Measurements from ENCODE around the gene ST6GALNAC5. TPM values are rescaled to one million over a fixed set of nuclear protein-coding genes. Genes with fewer than 3 reads are reported as not detected.

ST6GALNAC5 gene
- total and polyA plus RNA-seq, 2 of the 13 experiments (the other 11 are each of a cell fraction or from before 2014, with no cell fraction given) = not detected

DNA sequence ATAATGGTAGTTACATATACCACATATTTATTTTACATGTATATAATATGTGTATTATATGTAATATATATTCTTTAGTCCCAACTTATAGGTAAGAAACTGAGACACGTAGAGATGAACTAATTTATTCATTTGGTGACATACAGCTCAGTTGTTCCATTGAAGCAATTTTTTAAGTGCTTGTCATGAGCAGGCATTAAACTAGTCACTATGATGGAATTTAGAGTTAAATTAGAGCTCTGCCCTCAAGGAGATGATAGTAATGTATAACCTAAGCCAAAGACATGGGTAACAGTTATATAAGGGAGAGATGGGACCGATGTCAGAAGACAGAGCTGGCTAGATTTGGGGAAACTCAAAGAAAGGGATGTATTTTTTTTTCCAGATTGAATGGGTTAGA lies 83.0 kb downstream of the ST6GALNAC5 start:
- Histone ChIP-seq H3K36me3 (replicated peaks in 1 of 2; ENCODE audit: control insufficient read depth in 1 of 2, insufficient read depth in 2 of 2, low read length in 2 of 2) (no peaks in the 10 kb centered on the region), H3K4me3 (replicated peaks in 1 of 3; ENCODE audit: insufficient read depth in 1 of 3, low read depth in 2 of 3, low read length in 3 of 3) (no peak overlapping the region), H4K20me1 (ENCODE audit: insufficient read depth, low read length) (no peaks in the 10 kb centered on the region), H3K79me2 (ENCODE audit: insufficient read depth, low read length) (no peaks in the 10 kb centered on the region), H3K4me1 (ENCODE audit: insufficient read depth, low read length) (peaks cover 7% of the 10 kb centered on the region; the same call in 1 of the 2 replicates), H3K27ac (ENCODE audit: extremely low read length, insufficient read depth, low read length) (no peak overlapping the region), H2AFZ (ENCODE audit: low read length) (no peak overlapping the region), H3K27me3 (ENCODE audit: control insufficient read depth in 1 of 2, insufficient read depth in 2 of 2, low read length in 2 of 2) (no peaks in the 10 kb centered on the region; a peak in 1 of 5 replicates), H3K9me3 (ENCODE audit: low read length) (no peaks in the 10 kb centered on the region), H3K4me2 (ENCODE audit: low read depth, low read length) (no peak overlapping the region), H3K9ac (ENCODE audit: insufficient read depth, low read depth, low read length) (no peak overlapping the region)
- ChIA-PET CTCF (ENCODE audit: low intra/inter-chr PET ratio, low total read pairs) (no interaction called here), POLR2A (no interaction called here)
- in situ Hi-C loops (cut with HindIII; ENCODE audit: extremely low pct_ligation_motif_present, low pct_unique_long_range_greater_than_20kb) = no loop called here
- no peak for TF ChIP-seq BRCA1 (CRISPR knock-in tag; IDR thresholded peaks at IDR 0.05)
- no peak for TF ChIP-seq TBX2 (CRISPR knock-in tag; IDR thresholded peaks at IDR 0.05; ENCODE audit: borderline replicate concordance)
- no peak for TF ChIP-seq ZNF251 (CRISPR knock-in tag; IDR thresholded peaks at IDR 0.05)
- TF ChIP-seq MTA1 (CRISPR knock-in tag; IDR thresholded peaks at IDR 0.05; ENCODE audit: borderline replicate concordance) = no peak
- no peak for TF ChIP-seq STAG1 (CRISPR knock-in tag; IDR thresholded peaks at IDR 0.05)
- no peak for TF ChIP-seq ZNF317 (CRISPR knock-in tag; IDR thresholded peaks at IDR 0.05)
- no peak for TF ChIP-seq MTA3 (CRISPR knock-in tag; IDR thresholded peaks at IDR 0.05)
- TF ChIP-seq ZFP36L1 (CRISPR knock-in tag; IDR thresholded peaks at IDR 0.05) = no peak
- TF ChIP-seq ZNF503 (CRISPR knock-in tag; IDR thresholded peaks at IDR 0.05) = no peak
- no peak for TF ChIP-seq NFKBIZ (CRISPR knock-in tag; IDR thresholded peaks at IDR 0.05)
- no peak for TF ChIP-seq KLF13 (CRISPR knock-in tag; IDR thresholded peaks at IDR 0.05)
- TF ChIP-seq, protein P1, sequence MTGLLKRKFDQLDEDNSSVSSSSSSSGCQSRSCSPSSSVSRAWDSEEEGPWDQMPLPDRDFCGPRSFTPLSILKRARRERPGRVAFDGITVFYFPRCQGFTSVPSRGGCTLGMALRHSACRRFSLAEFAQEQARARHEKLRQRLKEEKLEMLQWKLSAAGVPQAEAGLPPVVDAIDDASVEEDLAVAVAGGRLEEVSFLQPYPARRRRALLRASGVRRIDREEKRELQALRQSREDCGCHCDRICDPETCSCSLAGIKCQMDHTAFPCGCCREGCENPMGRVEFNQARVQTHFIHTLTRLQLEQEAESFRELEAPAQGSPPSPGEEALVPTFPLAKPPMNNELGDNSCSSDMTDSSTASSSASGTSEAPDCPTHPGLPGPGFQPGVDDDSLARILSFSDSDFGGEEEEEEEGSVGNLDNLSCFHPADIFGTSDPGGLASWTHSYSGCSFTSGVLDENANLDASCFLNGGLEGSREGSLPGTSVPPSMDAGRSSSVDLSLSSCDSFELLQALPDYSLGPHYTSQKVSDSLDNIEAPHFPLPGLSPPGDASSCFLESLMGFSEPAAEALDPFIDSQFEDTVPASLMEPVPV (CRISPR knock-in tag; IDR thresholded peaks at IDR 0.05) = no peak
- TF ChIP-seq TERF1 (CRISPR knock-in tag; IDR thresholded peaks at IDR 0.05) = no peak
- TF ChIP-seq, protein P2, sequence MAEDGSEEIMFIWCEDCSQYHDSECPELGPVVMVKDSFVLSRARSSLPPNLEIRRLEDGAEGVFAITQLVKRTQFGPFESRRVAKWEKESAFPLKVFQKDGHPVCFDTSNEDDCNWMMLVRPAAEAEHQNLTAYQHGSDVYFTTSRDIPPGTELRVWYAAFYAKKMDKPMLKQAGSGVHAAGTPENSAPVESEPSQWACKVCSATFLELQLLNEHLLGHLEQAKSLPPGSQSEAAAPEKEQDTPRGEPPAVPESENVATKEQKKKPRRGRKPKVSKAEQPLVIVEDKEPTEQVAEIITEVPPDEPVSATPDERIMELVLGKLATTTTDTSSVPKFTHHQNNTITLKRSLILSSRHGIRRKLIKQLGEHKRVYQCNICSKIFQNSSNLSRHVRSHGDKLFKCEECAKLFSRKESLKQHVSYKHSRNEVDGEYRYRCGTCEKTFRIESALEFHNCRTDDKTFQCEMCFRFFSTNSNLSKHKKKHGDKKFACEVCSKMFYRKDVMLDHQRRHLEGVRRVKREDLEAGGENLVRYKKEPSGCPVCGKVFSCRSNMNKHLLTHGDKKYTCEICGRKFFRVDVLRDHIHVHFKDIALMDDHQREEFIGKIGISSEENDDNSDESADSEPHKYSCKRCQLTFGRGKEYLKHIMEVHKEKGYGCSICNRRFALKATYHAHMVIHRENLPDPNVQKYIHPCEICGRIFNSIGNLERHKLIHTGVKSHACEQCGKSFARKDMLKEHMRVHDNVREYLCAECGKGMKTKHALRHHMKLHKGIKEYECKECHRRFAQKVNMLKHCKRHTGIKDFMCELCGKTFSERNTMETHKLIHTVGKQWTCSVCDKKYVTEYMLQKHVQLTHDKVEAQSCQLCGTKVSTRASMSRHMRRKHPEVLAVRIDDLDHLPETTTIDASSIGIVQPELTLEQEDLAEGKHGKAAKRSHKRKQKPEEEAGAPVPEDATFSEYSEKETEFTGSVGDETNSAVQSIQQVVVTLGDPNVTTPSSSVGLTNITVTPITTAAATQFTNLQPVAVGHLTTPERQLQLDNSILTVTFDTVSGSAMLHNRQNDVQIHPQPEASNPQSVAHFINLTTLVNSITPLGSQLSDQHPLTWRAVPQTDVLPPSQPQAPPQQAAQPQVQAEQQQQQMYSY (CRISPR knock-in tag; IDR thresholded peaks at IDR 0.05) = no peak
- TF ChIP-seq ZSCAN12 (CRISPR knock-in tag; IDR thresholded peaks at IDR 0.05) = no peak
- TF ChIP-seq ATF1 (CRISPR knock-in tag; IDR thresholded peaks at IDR 0.05) = no peak
- TF ChIP-seq ZNF580 (CRISPR knock-in tag; IDR thresholded peaks at IDR 0.05; ENCODE audit: borderline replicate concordance, low read depth) = no peak
- no peak for ATAC-seq
- BruUV-seq (replicated peaks) = no TSS peak
- intact Hi-C loops (cut with micrococcal nuclease; ENCODE audit: unreplicated experiment) = no loop called here
- DNase-seq (ENCODE audit: low spot score) = no peak
- WGBS (ENCODE audit: low lambda C conversion rate) = 0% methylated on average over 2 of the region's 2 CpGs
- no peak for FAIRE-seq

All from HepG2 (cell line).